ENCODE measurements around the gene SYMPK.
A peak's percentile ranks its signal among the peaks of the same experiment; 100 is the strongest.
"Not testable (repeated sequence)": the region's sequence is repeated elsewhere in the genome, so short reads cannot be mapped to it uniquely, and the experiment has no call there.

SYMPK gene

DNA sequence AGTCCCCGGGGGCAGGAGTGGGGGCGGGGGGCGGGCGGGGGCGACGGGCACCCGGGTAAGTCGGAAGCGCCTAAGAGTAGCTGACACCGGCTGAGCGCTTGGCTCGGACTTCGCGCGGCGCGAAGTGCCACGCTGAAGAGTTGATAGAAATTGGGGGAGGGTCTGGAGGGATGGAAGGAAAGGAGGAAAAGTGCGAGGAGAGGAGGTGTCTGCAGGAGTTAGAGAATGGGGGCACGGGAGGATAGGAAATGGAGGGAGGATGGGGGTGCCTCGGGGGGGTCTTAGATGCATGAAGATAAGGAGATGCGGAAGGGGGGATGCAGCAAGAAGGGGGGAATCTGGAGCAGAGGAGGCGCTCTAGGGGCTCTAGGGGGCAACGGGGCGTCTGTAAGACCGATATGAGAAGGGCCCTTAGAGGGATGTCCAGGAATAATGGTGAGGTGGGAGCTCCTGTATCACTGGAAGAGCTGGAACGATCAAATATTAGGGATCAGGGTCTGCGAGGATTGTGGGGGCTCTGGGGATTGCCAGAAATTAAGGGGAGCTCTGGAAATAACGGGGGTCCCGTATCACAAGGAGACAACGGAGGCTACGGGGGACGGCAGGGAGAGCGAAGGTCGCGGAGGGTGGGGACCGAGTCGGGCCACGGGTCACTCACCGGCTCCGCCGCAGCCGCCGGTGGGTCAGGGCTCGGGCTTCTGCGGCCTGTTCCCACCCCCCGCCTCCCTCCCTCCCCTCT is 39.1 kb upstream of the SYMPK start, which contains the start of gene MYPOP:
MYPOP (minus strand) TSS at position 702 of the 739 bp plus-strand sequence. CDS start 840 bp downstream, outside the sequence.
- DNase-seq (ENCODE audit: low read depth), result no peak
- TF ChIP-seq, protein P1, sequence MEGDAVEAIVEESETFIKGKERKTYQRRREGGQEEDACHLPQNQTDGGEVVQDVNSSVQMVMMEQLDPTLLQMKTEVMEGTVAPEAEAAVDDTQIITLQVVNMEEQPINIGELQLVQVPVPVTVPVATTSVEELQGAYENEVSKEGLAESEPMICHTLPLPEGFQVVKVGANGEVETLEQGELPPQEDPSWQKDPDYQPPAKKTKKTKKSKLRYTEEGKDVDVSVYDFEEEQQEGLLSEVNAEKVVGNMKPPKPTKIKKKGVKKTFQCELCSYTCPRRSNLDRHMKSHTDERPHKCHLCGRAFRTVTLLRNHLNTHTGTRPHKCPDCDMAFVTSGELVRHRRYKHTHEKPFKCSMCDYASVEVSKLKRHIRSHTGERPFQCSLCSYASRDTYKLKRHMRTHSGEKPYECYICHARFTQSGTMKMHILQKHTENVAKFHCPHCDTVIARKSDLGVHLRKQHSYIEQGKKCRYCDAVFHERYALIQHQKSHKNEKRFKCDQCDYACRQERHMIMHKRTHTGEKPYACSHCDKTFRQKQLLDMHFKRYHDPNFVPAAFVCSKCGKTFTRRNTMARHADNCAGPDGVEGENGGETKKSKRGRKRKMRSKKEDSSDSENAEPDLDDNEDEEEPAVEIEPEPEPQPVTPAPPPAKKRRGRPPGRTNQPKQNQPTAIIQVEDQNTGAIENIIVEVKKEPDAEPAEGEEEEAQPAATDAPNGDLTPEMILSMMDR (conservative IDR thresholded peaks at IDR 0.05; ENCODE audit: low read length), result no peak
- peak within 1 kb of the TSS; percentile 87 for H3K4me3 ChIP-seq (ENCODE audit: low read length)

DNA sequence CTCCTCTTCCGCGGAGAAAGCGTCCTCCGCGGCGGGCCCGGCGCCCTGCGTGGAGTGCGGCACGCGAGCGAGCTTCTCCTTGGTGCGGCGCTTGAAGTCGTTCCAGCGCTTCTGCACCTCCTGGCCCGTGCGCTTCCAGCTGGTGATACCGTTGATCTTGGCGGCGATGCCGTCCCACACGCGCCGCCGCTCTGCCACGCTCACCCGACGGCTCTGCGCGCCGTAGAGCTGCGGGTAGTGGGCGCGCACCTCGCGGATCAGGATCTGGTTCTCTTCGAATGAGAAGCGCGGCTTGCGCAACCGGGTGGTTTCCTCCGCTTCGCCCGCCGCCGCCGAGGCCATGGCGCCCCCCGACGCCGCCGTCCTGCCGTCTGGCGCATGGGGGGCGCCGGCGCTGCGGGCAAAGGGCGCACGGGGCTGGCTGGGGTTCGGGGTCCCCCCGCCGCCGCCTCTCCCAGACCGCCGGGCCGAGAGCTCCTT is 38.5 kb upstream of the SYMPK start:
- H3K4me3 ChIP-seq (ENCODE audit: low read length), result peak overlapping the region; percentile 71
- TF ChIP-seq, protein P1 (conservative IDR thresholded peaks at IDR 0.05; ENCODE audit: low read length), result no peak
- peak; percentile 33 for DNase-seq (ENCODE audit: low read depth)

DNA sequence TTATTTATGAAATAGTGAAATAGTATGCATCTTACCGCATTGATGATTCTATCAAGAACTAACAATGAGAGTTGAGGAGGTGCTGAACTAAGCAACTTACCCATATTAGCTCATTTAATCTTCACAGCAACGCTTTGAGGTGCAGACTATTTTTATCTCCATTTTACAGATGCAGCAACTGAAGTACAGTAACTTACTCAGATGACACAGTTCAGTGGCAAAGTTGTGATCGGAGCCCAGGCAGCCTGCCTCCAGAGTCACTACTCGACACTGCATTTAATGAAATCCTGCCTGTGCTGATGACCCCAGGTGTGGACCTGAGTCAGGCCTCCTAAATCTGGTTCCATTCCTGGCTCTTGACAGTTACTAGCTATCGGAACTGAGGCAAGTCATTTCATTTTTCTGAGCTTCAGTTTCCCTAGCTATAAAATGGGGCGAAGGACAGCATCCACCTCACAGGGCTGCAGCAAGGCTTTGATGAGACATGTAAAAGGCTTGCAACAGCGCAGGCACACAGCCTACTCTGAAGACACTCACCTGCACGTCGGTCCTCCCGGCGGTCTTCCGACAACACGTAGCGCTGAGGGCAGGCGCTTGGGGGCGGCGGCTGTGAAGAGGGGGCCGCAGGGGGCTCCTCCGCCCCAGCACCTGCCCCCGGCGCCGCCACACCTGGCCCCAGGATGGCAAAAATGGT is 37.9 kb upstream of the SYMPK start:
- TF ChIP-seq, protein P1 (conservative IDR thresholded peaks at IDR 0.05; ENCODE audit: low read length), result no peak
- DNase-seq (ENCODE audit: low read depth), result no peak
- H3K4me3 ChIP-seq (ENCODE audit: low read length), result peak overlapping the region; percentile 71

DNA sequence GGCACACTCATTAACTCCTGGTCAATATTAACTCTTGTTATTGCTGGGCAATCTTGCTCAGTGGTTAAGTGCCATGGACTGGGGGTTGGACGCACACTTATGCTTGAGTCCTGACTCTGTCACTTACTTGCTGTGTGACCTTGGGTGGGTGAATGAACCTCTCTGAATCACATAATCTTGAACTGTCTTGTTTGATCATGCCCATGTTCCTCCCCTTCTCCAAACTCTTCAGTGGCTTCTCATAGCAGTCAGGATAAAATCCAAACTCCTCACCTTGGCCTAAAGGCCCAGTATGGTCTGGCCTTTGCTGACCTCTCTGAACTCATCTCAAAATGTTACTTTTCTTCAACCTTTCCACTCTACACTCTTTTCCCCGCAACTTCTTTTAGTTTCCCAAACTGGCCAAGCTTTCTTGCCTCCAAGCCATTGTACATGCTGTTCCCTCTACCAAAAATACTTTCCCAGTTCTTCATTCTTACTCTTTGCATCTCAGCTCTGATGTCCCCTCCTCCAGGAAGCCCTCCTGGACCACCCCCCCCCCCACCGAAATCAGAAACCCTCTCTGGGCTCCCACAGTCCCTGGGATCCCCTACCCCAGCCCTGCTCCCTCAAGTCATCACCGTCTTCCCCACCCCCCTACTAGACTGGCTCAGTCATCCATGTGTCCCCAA is 37.1 kb upstream of the SYMPK start:
- no peak overlapping the region for H3K4me3 ChIP-seq (ENCODE audit: low read length)
- TF ChIP-seq, protein P1 (conservative IDR thresholded peaks at IDR 0.05; ENCODE audit: low read length), result no peak
- no peak for DNase-seq (ENCODE audit: low read depth)

DNA sequence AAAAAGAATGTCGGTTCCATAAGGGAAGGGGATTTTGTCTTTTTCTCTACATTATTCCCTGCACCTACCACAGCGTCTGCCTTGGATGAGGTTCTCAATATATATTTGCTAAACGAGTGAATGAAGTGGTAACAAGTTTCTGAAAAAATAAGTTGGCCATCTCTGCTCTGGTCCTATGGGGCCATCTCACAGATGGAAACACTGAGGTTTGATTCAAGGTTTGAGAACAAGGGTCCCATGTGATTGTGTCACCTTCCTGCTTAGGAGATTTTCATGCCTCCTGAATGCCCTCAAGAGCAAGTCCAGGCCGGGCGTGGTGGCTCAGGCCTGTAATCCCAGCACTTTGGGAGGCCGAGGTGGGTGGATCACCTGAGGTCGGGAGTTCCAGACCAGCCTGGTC is 36.3 kb upstream of the SYMPK start:
- no peak for DNase-seq (ENCODE audit: low read depth)
- no peak overlapping the region for H3K4me3 ChIP-seq (ENCODE audit: low read length)
- TF ChIP-seq, protein P1 (conservative IDR thresholded peaks at IDR 0.05; ENCODE audit: low read length), result no peak

- H3K4me3 ChIP-seq (ENCODE audit: low read length), result no peak overlapping the region
- TF ChIP-seq, protein P1 (conservative IDR thresholded peaks at IDR 0.05; ENCODE audit: low read length), result no peak
- no peak for DNase-seq (ENCODE audit: low read depth)
These were observed 34.4 kb upstream of the SYMPK start for GRCh38 chr19:45897261-45897812.

- not testable (repeated sequence) for H3K4me3 ChIP-seq (ENCODE audit: low read length); DNase-seq (ENCODE audit: low read depth)
These were observed 33.1 kb upstream of the SYMPK start for GRCh38 chr19:45895983-45896599.

All from AG10803 (cell line).